GM19351 (cell line): Measurements from ENCODE around the gene ABCE1.
A peak's percentile ranks its signal among the peaks of the same experiment; 100 is the strongest.
"Not testable (repeated sequence)": the region's sequence is repeated elsewhere in the genome, so short reads cannot be mapped to it uniquely, and the experiment has no call there.

Source experiments
- ATAC-seq: cut with Tn5 transposase; IDR thresholded peaks from one replicate; pipeline ENCODE4 v1.9.1; 2021; ENCODE audit warnings: mild to moderate bottlenecking, moderate library complexity; ENCODE audit not compliant: unreplicated experiment

ABCE1 gene

DNA sequence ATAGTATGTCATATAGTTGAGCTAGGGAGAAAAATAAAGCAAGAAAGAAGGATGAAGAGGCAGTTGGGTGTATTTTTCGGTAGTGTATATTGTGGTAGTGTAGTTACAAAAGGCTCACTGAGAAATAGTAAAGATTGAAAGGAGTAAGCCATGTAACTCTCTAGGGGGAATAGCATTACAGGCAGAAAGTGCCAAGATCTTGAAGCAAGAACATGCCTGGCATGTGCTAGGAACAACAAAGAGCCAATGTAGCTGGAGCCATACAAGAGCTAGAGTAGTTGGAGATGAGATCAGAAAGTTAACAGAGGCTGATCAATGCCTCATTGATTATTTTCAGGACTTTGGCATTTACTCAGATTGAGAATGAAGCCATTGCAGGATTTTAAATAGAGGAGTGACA is 3.0 kb downstream of the ABCE1 start:
- ATAC-seq, result no peak

DNA sequence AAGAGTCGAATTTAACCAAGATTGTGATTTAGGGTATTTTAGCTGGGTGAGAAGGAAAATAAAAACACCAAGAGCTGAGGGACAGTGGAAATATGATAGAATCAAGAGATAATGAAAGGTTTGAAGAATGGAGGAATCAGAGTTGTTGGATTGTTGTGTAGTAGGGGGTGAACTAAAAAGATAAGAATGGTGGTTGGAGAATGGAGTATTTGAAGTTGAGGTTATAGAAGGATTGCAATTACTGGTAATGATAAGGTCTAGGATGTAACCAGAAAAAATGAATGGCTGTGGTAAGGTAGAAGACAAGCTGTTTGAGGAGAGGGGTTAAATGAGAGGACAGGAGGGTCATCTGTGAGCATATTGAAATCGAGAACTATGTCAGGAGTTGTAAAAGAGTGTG is 4.5 kb downstream of the ABCE1 start:
- ATAC-seq, result no peak

DNA sequence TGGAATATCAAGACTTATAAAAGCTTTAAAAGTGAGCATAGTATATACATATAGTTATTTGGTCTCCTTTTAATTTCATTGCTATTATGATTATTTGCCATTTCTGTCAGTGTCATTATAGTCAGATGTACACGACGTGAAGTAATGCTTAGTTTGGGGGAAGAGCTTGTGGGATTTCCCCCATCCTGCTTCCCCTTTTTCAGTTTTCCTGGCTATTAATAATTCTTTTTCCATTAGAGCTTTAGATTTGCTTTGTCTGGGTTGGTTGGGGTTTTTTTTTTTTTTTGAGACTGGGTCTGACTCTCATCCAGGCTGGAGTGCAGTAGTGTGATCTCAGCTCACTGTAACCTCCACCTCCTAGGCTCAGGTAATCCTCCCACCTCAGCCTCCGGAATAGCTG is 5.4 kb downstream of the ABCE1 start:
- no peak for ATAC-seq

DNA sequence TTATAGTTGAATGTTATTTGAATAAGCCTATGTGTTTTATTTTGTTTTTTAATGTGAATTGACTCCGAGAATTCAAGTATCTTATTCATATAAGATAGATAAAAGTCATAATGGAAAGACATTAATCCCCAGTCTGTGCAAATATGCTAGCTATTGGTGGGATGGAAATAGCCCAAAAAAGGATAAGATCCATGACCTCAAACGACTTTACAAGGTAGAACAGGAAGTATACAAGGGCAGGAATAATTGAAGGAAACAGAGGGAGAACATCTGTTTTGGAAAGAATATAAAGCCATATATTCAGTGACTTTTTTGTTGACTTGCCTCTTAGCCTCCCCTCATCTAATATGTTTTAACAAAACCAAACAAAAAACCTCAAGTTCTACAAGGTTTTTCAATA is 9.0 kb downstream of the ABCE1 start:
- ATAC-seq, result no peak

DNA sequence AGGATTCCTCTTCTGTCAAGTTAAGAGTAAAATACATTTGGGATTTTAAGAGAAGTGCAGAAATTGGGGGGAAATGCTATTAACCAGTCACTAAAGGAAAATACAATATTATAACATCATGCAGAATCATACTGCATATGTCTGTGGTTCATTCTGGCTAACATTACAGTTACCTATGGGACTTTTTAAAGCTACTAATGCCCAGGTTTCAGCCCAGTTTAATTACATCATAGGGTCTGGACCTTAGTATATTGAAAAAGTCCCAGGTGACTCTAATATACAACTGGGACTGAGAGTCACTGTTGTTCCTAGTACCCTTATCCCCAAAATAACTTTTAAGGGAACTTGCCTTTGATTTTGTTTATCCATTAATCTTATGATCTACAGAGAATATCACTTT is 10.0 kb downstream of the ABCE1 start:
- ATAC-seq, result no peak

DNA sequence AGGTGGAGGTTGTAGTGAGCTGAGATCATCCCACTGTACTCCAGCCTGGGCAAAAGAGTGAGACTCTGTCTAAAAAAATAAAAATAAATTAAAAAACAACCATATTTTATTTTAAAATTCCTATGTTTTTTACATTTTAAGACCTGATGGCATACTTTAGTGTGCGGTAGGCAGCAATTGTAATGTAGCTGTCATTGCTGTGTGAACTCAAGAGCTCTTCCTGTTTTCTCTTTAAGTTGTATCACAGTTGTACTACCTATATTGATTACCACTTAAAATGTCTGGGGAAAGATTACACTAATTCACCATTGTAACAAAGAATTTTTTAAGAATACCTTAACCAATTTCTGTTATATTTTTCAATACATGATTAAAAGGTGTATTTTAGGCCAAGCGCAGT is 27.3 kb downstream of the ABCE1 start:
- ATAC-seq, result no peak

DNA sequence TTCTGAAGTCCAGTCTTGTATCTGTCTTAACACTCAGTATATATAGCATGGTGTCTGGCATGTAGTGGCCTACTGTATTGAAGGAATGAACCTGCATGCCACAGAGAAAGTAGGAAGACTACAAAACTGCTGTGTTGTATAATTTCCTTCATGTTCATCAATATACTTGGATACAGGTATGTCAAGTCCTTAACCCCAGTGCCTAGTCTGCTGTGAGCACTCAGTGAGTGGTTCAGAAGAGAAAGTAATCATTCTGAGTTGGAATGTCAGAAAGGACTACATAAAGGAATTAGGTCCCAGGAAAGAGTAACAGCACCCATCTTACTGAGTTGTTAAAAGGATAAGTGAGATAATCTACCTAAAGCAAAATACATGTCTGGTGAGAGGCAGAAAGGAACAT is 32.0 kb downstream of the ABCE1 start:
- no peak for ATAC-seq

DNA sequence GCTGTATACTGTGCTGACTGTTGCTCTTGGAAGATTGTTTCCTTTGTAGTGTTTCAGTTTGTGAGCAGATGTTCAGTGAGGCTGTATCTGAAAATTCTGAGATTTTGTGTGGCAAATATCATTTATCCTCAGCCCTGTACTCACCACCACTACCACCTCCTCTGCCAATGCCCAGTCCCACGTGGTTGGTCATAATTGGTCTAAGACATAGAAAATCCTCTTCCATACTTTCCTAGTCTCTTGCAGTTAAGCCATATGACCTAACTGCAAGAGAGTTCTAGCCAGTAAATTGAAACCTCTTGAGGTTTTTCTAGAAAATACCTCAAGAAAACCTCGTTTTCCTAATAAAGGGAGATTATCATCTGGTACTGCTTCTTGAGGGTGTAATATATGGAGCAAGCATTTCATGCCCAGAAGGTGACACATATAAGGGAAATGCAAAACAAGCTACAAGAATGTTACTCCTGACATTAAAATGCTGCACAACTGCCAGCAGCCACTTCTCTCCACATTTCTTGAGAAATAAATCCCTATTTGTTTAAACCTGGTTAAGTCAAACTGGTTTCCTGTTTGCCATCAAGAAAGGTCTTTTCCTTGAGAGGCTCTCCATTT is 32.8 kb downstream of the ABCE1 start:
- ATAC-seq, result no peak

DNA sequence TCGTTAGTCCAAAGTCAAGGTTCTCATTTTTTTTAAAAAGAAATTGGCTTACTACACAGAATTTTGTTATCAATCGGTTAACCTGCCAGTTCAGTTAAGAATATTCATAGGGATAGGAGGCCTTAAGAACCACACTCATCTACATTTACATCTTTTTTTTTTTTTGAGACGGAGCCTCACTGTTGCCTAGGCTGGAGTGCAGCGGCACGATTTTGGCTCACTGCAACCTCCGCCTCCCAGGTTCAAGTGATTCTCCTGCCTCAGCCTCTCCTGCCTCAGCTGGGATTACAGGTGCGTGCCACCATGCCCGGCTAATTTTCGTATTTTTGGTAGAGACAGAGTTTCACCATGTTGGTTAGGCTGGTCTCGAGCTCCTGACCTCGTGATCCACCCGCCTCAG is 33.7 kb downstream of the ABCE1 start:
- ATAC-seq, result no peak

DNA sequence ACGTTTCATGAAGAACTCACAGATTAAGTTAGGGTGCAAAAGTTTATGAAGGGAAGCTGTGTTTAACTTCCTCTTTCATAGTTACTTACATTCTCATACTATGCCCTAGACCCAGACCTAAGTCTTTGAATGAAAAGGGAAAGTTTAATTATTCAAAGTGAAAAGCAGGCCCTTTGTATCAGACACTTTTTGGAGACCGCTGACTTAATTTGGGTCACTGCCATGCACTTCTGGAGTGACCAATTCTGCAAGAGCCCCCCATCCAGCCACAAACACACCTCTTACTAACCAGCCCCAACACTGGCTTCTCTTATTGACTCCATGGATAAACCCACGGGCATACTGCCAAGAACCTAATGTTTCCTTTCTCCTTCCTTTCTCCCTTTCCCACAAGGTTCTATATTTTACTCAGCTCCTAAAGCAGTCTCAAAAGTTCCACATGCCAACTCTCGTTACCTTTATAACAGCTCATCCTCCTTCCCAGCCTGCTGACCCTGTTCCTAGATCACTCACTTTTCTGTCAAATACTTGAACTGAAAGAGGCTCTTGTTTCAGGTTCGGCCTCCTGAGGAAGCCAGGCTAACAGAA is 34.5 kb downstream of the ABCE1 start:
- ATAC-seq, result peak; percentile 85

DNA sequence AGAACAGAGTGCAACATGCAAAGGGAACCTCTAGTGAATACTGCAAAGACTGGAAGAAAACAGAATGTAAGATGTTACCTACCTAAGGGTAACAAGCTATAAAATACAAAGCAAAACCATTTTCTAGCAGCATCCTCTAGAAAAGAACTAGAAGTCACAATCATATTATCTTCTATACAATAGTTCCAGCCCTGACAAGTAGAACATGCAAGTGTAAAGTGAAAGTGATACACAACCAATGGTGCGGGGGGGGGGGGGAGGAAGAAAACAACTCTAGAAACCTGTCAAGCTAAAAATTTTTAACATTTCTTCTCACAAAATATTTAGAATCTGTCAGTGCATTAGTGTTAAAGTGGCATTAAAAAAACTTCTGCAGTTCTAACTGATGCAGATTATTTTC is 38.1 kb downstream of the ABCE1 start:
- not testable (repeated sequence) for ATAC-seq

DNA sequence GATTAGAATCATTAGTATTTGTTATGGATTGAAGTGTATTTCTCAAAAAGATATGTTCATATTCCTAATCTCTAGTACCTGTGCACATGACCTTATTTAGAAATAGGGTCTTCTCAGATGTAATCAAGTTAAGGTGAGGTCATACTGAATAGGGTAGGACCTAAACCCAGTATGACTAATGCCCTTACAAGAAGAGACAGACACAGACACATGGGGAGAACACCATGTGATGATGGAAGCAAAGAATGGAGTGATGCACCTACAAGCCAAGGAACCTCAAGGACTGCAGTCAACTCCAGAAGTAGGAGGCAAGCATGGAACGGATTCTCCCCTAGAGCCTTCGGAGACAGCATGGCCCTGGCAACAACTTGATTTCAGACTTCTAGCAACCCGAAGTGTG is 50.9 kb downstream of the ABCE1 start:
- no peak for ATAC-seq

DNA sequence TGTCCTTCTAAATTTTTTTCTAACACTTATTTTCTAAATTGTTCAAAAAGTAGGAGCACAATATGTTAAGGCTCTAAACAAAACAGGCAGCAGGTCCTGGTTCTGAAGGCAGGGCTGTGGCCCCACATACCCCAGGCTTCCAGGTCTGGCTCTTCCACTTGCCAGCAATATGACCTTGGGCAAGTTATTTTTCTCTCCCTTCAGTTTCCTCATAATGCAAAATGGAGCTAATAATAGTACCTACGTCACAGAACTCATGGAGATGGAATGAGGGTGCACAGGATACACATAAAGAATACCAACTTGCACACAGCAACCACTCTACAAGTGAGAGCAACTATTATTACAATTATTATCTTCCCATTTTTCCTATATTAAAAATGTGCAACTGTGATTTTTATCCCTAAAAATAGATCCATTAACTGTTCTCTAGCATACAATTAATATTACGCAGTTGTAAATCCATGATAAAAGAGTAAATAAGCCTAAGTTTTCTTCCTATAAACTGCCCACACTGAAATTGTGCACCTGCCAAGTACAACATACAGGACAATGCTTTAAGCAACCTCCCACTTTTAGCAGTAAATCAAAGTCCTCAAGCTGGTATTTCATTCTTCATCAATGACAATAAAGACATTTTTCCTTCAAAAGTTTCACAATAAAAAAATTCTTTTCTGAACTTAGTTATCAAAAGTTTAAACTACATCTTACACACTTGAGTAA is 55.2 kb downstream of the ABCE1 start:
- no peak for ATAC-seq

DNA sequence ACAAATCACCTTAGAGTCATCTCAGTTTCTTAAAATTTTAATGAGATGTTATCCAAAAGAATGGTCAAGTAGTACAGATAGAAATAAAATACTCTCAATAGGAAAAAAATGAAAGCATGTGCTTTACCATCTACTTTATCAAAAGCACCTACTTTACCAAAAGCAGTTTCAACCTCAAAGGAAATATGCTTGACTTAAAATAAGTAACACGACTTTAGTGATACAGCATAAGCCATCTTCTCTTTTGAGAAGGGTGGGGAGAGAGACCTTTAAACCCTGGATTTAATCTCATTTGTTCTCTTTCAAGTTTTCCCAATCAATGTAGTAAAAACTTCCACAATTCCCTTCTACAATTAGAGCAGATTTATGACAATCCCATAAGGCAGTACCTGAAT is 55.8 kb downstream of the ABCE1 start:
- peak; percentile 44 for ATAC-seq

DNA sequence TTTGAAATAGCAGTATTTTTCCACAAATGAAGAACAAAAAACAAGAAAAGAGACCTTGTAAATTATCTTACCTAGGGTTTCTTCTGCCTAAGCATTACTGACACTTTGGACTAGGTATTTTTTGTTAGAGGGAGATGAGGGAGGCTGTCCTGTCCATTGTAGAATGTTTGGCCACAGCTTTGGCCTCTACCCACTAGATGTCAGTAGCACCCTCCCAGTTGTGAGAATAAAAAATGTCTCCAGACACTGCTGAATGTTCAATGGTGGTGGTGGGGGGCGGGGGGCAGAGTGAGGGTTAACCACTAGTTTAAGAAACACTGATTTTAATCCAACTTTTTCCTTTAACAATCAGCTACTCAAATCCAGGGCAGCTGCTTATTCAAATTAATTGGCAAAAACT is 56.5 kb downstream of the ABCE1 start:
- ATAC-seq, result peak; percentile 92

DNA sequence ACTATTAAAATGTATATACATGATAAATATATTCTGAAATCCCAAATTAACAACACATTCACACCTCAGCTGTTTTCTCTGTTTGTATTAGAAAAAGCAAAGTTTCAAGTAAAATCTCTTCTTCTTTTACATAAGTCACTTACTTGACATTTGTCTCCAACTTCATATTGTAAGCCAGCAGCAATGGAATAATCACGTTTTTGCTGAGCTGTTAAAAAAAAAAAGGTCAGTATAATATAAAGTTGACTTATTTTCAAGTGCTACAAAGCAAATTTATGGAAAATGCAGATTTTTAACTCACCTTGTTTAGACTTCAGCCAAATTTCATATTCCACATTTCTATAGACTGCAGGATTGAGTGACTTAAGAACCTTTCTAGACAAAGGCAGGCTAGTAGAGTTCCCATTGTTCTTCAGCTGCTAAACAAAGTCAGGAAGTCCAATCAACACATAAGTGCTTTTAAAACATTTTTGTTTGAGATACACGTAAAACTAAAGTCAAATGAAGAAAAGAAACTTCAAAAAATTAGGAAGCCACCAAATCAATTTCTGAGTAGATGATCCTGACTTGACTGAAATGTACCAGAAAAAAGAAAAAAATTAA is 57.3 kb downstream of the ABCE1 start:
- no peak for ATAC-seq

DNA sequence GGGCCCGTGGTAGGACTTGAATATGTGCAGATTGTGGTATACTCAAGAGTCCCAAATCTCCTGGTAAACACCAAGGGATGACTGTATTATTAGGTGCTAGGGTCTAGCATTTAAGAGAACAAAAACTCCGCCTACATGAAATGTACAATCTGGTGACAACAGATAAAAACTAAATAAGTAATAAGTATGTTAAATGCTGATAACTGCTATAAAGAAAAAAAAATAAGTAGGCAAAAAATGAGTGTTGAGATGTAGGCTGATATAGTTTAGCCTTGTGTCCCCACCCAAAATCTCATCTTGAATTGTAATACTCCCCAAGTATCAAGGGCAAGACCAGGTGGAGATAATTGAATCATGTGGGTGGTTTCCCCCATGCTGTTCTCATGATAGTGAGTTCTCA is 58.9 kb downstream of the ABCE1 start:
- no peak for ATAC-seq

DNA sequence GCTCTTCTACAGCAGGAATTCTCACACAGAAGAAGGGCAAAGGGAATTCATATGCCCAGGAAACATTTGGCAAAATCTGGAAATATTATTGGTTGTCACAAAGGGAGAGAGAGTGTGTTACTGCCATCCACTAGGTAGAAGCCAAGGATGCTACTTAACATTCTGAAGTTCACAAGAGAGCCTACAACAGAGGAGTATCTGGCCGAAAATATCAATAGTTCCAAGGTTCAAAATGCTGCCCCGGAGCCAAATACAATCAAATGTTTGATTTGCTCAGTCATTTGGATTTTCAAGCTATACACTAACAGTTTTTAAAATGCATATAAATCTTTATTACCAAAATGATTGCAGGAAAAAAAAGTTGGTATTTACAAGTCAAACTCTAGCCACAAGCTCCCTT is 63.4 kb downstream of the ABCE1 start:
- ATAC-seq, result no peak

DNA sequence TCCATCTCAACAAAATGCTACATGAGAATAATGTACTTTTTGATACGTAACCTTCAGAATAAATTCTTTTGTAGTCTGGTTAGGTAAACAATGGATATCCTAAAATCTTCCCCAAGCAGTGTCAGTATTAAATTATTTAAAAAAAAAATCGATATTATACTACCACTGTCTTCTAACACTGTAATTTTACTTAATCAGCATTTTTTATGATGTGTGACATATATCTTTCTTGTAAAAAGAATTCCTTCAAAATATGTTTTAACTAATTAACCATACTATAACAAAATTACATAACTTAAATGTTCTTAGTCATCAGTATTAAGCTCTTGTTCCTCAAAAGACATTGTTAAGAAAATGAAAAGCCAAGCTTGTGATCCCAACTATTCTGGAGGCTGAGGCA is 69.8 kb downstream of the ABCE1 start:
- no peak for ATAC-seq

DNA sequence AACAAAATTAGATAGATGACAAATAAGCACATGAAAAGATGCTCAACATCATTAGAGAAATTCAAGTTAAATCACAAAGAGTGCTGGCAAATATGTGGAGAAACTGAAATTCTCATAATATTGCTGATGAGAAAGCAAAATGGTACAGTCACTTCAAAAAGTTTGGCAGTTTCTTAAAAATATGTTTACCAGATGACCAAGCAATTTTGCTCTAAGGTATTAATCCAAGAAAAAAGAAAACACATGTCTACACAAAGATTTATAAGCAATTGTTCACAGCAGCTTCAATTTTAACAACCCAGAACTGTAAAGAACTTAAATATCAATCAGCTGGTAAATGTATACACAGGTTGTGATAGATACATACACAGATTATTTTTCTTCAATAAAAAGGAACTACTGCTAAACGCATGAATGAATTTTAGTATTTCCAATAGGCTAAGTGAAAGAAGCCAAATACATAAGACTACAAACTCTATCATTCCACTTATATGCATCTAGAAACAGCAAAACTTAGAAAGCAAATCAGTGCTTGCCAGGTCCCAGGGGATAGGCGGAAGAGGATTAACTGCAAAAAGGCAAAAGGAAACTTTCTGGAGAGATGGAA is 70.6 kb downstream of the ABCE1 start:
- ATAC-seq, result no peak

DNA sequence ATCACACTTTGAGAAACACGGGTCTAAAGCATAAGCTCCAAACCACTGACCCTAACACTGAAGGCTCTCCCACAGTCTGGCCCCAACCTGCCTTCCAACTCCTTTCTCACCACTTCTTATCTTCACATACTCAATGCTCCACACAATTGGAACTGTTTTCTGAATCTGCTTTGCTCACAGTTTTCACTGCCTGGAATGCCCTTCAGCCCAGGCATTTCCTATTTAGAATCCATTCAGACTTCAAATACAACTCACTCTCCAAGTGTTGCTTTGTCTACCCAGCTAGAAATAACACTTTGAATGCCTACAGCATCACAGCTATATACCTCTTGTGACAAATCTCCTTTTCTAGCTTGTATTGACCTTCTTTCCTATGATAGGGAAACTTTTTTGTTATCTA is 72.1 kb downstream of the ABCE1 start:
- ATAC-seq, result no peak

DNA sequence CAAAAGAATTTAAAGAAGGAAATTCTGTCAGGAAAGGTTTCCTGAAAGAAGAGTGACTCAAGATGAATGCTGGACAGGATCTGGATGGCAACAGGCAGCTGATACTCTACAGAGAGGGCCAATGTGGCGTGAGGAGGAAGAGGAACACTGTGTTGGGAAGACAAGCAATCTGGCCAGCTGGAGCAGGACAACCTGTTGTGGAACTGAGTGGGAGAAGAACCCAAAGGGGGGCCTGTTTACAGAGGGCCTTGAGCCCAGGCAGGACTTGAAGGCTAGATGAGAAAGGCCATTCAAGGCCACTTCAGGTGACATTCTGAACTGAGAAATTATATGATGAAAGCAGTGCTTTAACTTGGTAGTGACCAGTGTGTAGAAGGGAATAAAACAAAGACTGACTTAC is 73.8 kb downstream of the ABCE1 start:
- ATAC-seq, result no peak
